ENCODE measurements around the gene RPL4. TPM values are rescaled to one million over a fixed set of nuclear protein-coding genes. Genes with fewer than 3 reads are reported as not detected.

RPL4 gene
- total RNA-seq, 2 donors from 2014 or later: 2,054 to 2,622 TPM

DNA sequence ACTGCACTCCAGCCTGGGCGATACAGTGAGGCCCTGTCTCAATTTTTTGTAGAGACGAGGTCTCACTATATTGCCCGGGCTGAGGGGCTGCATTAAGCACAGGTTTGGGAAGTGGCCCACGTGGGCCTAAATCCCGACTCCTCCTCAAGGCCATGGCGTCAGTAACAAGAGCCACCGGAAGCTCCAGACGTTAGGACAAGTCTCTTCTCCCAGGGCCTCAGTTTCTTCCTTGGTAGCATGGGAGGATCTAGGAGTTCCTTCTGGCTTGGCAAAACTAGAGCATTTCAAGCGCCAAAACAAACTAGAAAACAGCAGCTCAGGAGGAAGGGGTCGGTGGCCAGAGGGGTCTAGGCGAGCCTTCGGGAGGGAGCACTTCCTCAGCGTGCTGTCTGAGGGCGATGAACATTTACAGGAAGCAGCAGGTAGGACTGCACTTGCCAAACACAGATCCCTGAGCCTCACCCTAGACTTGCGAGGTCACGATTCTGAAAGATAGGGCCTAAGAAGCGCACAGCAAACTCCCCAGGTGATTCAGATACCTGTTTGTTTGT is 7.6 kb downstream of the RPL4 start:
- TF ChIP-seq, protein P1, sequence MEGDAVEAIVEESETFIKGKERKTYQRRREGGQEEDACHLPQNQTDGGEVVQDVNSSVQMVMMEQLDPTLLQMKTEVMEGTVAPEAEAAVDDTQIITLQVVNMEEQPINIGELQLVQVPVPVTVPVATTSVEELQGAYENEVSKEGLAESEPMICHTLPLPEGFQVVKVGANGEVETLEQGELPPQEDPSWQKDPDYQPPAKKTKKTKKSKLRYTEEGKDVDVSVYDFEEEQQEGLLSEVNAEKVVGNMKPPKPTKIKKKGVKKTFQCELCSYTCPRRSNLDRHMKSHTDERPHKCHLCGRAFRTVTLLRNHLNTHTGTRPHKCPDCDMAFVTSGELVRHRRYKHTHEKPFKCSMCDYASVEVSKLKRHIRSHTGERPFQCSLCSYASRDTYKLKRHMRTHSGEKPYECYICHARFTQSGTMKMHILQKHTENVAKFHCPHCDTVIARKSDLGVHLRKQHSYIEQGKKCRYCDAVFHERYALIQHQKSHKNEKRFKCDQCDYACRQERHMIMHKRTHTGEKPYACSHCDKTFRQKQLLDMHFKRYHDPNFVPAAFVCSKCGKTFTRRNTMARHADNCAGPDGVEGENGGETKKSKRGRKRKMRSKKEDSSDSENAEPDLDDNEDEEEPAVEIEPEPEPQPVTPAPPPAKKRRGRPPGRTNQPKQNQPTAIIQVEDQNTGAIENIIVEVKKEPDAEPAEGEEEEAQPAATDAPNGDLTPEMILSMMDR (IDR thresholded peaks at IDR 0.05): no peak
- Histone ChIP-seq H3K36me3 (peaks cover 77% of the 10 kb centered on the region), H3K9me3 (no peaks in the 10 kb centered on the region), H3K27ac (peak overlapping the region; percentile 85 to 86), H3K27me3 (no peaks in the 10 kb centered on the region), H3K4me1 (peaks cover 0 to 23% of the 10 kb centered on the region in 2 donors), H3K4me3 (peak overlapping the region; percentile 85 to 90)
- peak; percentile 49 for DNase-seq (ENCODE audit: low spot score)

DNA sequence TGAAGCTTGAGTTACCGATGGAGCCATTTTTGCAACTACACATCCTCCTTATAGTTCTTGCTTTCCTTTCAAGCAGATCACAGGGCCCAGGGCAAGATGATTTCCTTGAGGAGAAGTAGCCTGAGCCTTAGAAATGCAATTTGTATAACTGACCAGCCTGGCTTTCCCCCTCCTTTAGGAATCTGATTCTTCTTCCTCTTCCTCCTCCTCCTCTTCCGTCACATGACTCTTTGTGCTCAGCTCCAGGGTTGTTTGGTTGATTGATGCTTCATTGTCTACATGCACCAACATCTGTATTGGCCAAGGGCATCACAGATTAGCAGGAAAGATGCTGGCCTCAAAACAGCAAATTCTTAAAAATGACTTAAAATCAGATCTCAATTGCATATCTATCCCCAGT is 10.4 kb downstream of the RPL4 start:
- Histone ChIP-seq H3K36me3 (peaks cover 77% of the 10 kb centered on the region), H3K4me3 (no peak overlapping the region), H3K27me3 (no peaks in the 10 kb centered on the region), H3K4me1 (peaks cover 0 to 30% of the 10 kb centered on the region in 2 donors), H3K9me3 (no peaks in the 10 kb centered on the region), H3K27ac (no peak overlapping the region)
- TF ChIP-seq, protein P1 (IDR thresholded peaks at IDR 0.05): no peak
- peak; percentile 28 for DNase-seq (ENCODE audit: low spot score)

DNA sequence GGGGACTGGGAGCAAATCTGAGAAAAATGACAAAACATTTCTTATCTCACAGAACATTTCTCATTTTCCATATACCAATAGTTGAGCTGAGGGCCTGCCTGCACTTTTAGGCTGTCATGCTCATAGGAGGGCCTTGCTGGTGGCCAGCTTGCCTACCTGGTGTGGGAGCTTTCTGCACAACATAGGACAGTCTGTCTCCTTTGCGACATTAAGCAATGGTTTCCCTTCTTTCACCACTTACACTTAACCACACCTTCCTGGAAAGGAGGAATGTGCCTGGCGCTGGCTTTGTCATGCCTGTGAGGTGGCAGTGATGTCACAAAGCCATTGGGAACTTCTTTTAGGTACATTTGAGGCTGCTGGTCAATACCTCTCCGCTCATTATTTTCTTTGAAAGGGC is 12.8 kb downstream of the RPL4 start:
- Histone ChIP-seq H3K27me3 (no peaks in the 10 kb centered on the region), H3K27ac (peak overlapping the region in 1 of 2 donors; percentile 10), H3K36me3 (peaks cover 78% of the 10 kb centered on the region), H3K9me3 (no peaks in the 10 kb centered on the region), H3K4me3 (no peak overlapping the region), H3K4me1 (peaks cover 0 to 20% of the 10 kb centered on the region in 2 donors)
- no peak for DNase-seq (ENCODE audit: low spot score)
- TF ChIP-seq, protein P1 (IDR thresholded peaks at IDR 0.05): no peak

DNA sequence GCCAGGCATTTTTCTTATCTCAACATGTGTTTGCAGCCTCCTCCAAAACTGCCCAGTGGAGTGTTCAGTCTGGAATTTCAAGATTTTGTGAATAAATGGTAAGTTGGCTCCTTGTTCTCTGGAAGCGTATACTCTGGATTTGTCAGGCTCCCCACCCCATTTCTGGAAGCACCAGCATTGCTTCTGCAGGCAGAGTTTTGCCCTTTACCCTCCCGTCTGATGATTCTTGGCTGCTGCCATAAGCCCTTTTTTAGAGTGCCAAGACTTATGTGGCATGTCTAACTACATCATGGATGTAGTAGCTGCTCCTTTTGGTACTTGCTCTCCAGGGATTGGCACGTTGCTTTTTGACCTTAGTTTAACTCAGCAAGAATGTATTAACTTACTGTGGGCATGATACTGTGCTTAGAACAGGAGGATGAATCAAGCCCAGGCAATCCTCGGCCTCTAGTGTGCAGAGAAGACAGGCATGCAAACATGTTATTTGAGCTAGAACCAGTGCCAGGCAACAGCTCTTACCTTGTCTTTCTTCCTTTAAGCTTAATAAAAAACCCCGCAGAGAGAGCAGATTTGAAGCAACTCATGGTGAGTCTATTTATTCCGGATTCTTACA is 15.4 kb downstream of the RPL4 start:
- no peak for DNase-seq (ENCODE audit: low spot score)
- H3K27me3 ChIP-seq: no peaks in the 10 kb centered on the region
- no peak overlapping the region for H3K27ac ChIP-seq
- TF ChIP-seq, protein P1 (IDR thresholded peaks at IDR 0.05): no peak
- H3K9me3 ChIP-seq: no peaks in the 10 kb centered on the region
- H3K4me3 ChIP-seq: no peak overlapping the region
- H3K4me1 ChIP-seq: peaks cover 0 to 9% of the 10 kb centered on the region in 2 donors
- H3K36me3 ChIP-seq: peaks cover 72% of the 10 kb centered on the region

- no peaks in the 10 kb centered on the region for H3K27me3 ChIP-seq
- no peak overlapping the region for H3K27ac ChIP-seq
- TF ChIP-seq, protein P1 (IDR thresholded peaks at IDR 0.05): no peak
- H3K9me3 ChIP-seq: no peaks in the 10 kb centered on the region
- peaks cover 64% of the 10 kb centered on the region for H3K36me3 ChIP-seq
- no peak overlapping the region for H3K4me3 ChIP-seq
- H3K4me1 ChIP-seq: peaks cover 0 to 9% of the 10 kb centered on the region in 2 donors
- DNase-seq (ENCODE audit: low spot score): no peak
Measured at GRCh38 chr15:66488525-66488924, 16.1 kb downstream of the RPL4 start.

Measured in right atrium auricular region (tissue), 2 donors.